Astrocyte of the cerebellum (primary cell): Measurements from ENCODE around the gene MYLK.

ENCODE experiments used
- DNase-seq: peaks from one replicate; pipeline ENCODE4 v3.0.0-alpha.2; 2011; ENCODE audit warnings: low read depth
- H3K4me3 ChIP-seq: 2 replicates; pipeline ENCODE4 v1.5.1; 2011; ENCODE audit warnings: mild to moderate bottlenecking, low read depth, low read length, moderate library complexity
- in situ Hi-C: cut with HindIII; loops from 2 replicates; pipeline ENCODE4 v1.10.0; 2017; ENCODE audit warnings: low sequenced_read_pairs
- TF ChIP-seq, protein P1 (sequence below): IDR thresholded peaks from 2 replicates; pipeline ENCODE4 v1.5.1; 2012; ENCODE audit warnings: low read length, low read depth, moderate library complexity, mild to moderate bottlenecking; ENCODE audit errors: missing control alignments

The MYLK gene

DNA sequence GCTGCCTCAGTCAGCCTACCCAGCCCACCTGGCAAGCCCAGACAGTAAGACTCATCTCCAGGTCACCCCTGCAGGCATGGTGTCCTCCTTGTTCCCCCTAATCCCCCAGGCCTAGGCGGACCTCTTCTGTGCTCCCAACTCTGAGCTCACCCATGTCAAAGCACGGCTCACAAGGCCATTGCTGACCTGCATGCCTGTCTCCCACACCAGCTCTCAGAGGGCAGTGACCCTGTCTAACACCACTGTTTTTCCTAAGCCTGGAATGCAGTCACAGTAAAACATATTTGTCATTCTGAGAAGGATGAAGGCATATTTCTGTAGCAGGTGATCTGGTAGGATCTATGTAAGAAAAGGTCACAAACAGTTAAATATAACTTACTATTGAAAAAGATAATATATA, 189.0 kb downstream of the MYLK start:
- DNase-seq, result no peak
- in situ Hi-C loops, result no loop called here
- TF ChIP-seq, protein P1, sequence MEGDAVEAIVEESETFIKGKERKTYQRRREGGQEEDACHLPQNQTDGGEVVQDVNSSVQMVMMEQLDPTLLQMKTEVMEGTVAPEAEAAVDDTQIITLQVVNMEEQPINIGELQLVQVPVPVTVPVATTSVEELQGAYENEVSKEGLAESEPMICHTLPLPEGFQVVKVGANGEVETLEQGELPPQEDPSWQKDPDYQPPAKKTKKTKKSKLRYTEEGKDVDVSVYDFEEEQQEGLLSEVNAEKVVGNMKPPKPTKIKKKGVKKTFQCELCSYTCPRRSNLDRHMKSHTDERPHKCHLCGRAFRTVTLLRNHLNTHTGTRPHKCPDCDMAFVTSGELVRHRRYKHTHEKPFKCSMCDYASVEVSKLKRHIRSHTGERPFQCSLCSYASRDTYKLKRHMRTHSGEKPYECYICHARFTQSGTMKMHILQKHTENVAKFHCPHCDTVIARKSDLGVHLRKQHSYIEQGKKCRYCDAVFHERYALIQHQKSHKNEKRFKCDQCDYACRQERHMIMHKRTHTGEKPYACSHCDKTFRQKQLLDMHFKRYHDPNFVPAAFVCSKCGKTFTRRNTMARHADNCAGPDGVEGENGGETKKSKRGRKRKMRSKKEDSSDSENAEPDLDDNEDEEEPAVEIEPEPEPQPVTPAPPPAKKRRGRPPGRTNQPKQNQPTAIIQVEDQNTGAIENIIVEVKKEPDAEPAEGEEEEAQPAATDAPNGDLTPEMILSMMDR, result no peak
- H3K4me3 ChIP-seq, result no peak overlapping the region

DNA sequence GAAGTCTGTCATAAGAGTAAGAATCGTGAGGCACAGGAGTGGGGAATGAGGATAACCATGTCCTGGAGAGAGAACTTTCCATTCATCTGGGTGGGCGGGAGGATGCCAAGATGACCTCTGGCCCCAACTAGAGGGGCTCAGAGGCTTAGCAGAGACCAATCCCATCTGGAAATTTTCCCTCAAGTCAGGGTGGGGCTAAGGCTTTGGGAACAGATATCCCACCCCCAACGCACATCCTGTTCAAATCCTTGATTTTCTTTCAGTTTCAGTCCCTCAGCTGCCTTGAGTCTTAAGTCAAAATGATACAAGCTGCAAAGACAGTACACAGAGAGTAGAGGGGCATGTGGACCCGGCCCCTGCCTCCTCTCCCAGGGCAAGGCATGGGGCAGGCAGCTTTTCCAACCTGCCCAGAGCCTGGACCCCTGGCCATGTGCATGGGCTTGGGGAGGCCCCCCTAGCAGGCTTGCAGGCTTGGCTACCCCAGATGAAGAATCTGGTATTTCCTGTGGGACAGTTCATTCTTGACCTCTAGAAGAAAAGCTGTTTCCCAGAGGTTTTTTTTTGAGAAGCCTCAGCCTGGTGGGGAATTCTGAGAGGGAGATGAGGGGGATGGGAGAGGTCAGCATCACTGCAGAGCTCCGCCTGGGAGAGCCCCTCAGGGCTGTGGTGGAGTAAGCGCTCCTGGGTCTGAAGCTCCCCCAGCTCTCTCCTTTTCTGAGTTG, 189.6 kb downstream of the MYLK start:
- DNase-seq, result no peak
- TF ChIP-seq, protein P1, result no peak
- in situ Hi-C loops, result no loop called here
- H3K4me3 ChIP-seq, result no peak overlapping the region

DNA sequence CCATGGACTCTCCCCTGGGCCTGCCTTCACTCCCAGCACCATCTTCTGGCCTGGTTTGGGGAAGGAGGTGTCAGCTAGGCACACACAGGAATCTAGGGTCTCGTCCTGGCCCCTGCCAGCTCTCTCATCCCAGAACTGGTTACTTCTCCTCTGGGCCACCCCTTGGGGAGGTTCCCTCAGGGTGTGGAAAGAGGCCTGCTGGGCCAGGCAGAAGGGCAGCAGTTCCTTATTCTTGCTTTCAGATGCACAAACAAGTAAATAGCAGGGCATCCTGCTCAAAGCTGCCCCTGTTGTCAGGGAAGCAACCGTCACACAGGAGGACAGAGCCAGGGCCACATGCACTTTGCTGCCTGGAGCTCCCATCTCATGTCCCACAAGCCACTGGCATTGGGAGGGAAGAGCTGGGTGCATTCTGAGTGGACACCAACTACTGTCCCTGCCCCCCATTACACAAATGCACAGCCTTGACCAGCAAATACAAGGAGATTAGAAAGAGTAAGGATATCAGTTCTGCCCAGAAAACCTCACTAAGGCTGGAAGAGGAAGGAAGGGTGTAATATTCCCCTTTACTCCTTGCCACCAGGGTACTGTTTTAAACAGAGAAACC, 190.4 kb downstream of the MYLK start:
- no peak overlapping the region for H3K4me3 ChIP-seq
- in situ Hi-C loops, result no loop called here
- TF ChIP-seq, protein P1, result no peak
- no peak for DNase-seq

DNA sequence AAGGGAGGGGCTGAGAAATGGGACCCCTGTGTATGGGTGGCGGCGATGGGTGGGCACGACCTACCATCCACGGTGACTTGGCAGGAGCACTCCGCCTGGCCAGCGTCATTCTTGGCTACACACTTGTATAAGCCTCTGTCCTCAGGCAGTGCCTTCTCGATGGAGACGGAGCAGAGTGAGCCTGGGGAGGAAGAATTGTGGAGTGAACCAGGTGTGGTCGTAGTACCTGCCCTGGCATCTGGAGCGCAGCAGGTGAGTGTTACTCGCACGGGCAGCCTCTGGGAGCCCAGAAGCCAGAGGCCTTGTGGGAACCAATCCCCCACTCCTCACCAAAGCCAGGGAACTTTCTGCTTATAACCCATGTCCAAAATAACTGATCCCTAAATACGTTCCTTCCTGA, 191.5 kb downstream of the MYLK start:
- no peak overlapping the region for H3K4me3 ChIP-seq
- DNase-seq, result no peak
- TF ChIP-seq, protein P1, result no peak
- in situ Hi-C loops, result no loop called here

DNA sequence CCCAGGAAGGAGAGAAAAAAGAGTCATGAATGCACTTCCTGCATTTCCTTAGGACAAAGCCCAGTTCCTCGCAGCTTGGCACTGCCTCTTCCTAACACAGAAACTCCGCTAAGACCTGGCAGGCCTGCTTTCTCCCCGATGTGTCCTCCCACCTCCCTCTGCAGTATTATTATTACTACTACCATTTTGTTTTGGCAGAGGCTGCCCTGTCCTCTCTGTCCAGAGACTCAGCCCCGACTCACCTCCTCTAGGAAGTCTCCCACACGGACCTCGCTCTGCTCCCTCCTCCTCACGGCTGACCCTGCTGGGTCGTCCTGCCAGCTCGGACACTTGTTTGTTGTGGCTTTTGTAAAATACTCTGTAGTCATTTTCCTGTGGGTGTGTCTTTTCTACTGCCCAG, 192.1 kb downstream of the MYLK start:
- no peak overlapping the region for H3K4me3 ChIP-seq
- in situ Hi-C loops, result no loop called here
- no peak for DNase-seq
- TF ChIP-seq, protein P1, result no peak

DNA sequence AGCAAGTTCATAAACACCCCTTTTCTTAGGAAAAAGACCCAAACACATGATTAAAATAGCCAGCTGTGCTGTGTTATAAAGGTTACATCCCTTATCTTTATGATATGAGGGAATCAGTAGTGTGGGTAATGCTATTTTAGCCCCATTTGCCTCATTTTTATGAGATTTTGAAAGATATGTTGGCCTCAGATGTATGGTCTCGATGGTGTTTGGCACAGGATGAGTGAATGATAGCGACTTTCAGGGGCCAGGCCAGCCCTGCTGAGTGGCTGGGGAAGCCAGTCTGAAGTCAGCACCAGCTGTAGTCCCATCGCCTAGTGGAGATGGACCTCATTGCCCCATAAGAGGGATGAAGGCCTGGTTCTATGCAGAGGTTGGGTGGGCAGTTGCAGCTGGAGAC, 194.3 kb downstream of the MYLK start:
- H3K4me3 ChIP-seq, result no peak overlapping the region
- in situ Hi-C loops, result no loop called here
- TF ChIP-seq, protein P1, result no peak
- DNase-seq, result no peak
